Measurements from ENCODE around the gene PRPF4.

PRPF4 gene

GRCh38 chr9:113254991-113255390 is 20.5 kb upstream of the PRPF4 start:
- DNase-seq (ENCODE audit: low read depth) = no peak
- TF ChIP-seq CTCF (IDR thresholded peaks at IDR 0.05; ENCODE audit: insufficient read depth, low read depth, low read length, missing control alignments) = no peak
- H3K4me3 ChIP-seq (ENCODE audit: low read depth, low read length) = no peak overlapping the region

GRCh38 chr9:113255438-113255837 is 20.0 kb upstream of the PRPF4 start:
- no peak for DNase-seq (ENCODE audit: low read depth)
- no peak overlapping the region for H3K4me3 ChIP-seq (ENCODE audit: low read depth, low read length)
- no peak for TF ChIP-seq CTCF (IDR thresholded peaks at IDR 0.05; ENCODE audit: insufficient read depth, low read depth, low read length, missing control alignments)

GRCh38 chr9:113257863-113258262 is 17.6 kb upstream of the PRPF4 start:
- no peak for TF ChIP-seq CTCF (IDR thresholded peaks at IDR 0.05; ENCODE audit: insufficient read depth, low read depth, low read length, missing control alignments)
- H3K4me3 ChIP-seq (ENCODE audit: low read depth, low read length) = no peak overlapping the region

GRCh38 chr9:113258282-113258681 is 17.2 kb upstream of the PRPF4 start:
- TF ChIP-seq CTCF (IDR thresholded peaks at IDR 0.05; ENCODE audit: insufficient read depth, low read depth, low read length, missing control alignments) = no peak
- DNase-seq (ENCODE audit: low read depth) = no peak

More at GRCh38 chr9:113257863-113258262, 17.6 kb upstream of the PRPF4 start:
- DNase-seq (ENCODE audit: low read depth) = no peak

GRCh38 chr9:113261917-113262671 is 13.4 kb upstream of the PRPF4 start:
- no peak for DNase-seq (ENCODE audit: low read depth)
- no peak for TF ChIP-seq CTCF (IDR thresholded peaks at IDR 0.05; ENCODE audit: insufficient read depth, low read depth, low read length, missing control alignments)
- no peak overlapping the region for H3K4me3 ChIP-seq (ENCODE audit: low read depth, low read length)

More at GRCh38 chr9:113258282-113258681, 17.2 kb upstream of the PRPF4 start:
- H3K4me3 ChIP-seq (ENCODE audit: low read depth, low read length) = no peak overlapping the region

- no peak for TF ChIP-seq CTCF (IDR thresholded peaks at IDR 0.05; ENCODE audit: insufficient read depth, low read depth, low read length, missing control alignments)
- H3K4me3 ChIP-seq (ENCODE audit: low read depth, low read length) = no peak overlapping the region
- no peak for DNase-seq (ENCODE audit: low read depth)
Measured at GRCh38 chr9:113266174-113266573, 9.3 kb upstream of the PRPF4 start.
